GM18909 (cell line): ENCODE results near the gene SAMD4A.
A peak's percentile ranks its signal among the peaks of the same experiment; 100 is the strongest.

Source experiments
- ATAC-seq: cut with Tn5 transposase; IDR thresholded peaks from one replicate; pipeline ENCODE4 v1.9.1; 2021; ENCODE audit warnings: mild to moderate bottlenecking; ENCODE audit not compliant: unreplicated experiment, poor library complexity

The SAMD4A gene

GRCh38 chr14:54718046-54718445 is 151.1 kb downstream of the SAMD4A start:
- ATAC-seq = no peak

- no peak for ATAC-seq
Measured at GRCh38 chr14:54719406-54719805, 152.5 kb downstream of the SAMD4A start.

GRCh38 chr14:54722791-54723432 is 156.0 kb downstream of the SAMD4A start:
- no peak for ATAC-seq

GRCh38 chr14:54724123-54724522 is 157.2 kb downstream of the SAMD4A start:
- no peak for ATAC-seq

GRCh38 chr14:54724676-54725325 is 157.9 kb downstream of the SAMD4A start:
- ATAC-seq = no peak

GRCh38 chr14:54725998-54726397 is 159.1 kb downstream of the SAMD4A start:
- no peak for ATAC-seq

- no peak for ATAC-seq
Measured at GRCh38 chr14:54727929-54728328, 161.0 kb downstream of the SAMD4A start.

DNA sequence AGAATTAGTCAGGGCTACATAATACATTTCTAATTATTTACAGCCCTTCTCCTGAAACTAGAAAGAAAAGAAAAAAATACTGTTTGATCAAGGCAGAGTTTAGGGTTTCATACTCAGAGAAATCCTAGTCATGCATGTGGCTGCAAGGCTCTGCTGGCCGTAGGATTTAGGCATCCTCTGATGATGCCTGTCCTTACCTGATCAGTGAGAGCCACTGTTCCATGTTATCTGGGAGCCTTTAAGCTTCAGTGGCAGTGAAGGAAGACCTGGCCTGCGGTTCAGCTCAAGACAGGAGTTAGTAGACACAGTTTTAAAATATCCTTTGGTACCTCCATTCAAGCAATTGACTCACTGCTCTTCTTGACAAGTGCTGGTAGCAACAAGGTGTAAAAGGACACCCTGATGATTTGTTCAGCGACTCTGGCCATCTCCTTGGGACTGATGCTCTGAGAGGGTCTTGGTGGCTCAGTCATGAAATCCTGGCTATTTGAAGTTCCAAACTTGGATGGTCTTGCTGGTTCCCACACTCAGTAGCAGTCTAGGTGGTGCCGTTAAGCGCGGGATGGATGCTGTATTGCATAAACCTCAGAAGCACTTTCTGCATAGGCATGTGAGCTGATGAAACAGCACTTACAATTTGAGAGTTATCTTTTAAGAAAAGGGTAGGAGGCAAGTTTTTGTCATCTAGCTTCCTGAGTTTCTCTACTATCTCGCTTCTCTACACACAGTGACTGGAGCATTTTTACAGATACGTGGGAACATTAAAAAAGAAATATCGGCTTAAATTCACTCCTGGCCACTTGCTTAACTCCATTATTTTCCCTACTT is 162.0 kb downstream of the SAMD4A start:
- ATAC-seq = no peak

GRCh38 chr14:54730156-54730961 is 163.4 kb downstream of the SAMD4A start:
- peak; percentile 96 for ATAC-seq

GRCh38 chr14:54734966-54735365 is 168.0 kb downstream of the SAMD4A start:
- no peak for ATAC-seq

DNA sequence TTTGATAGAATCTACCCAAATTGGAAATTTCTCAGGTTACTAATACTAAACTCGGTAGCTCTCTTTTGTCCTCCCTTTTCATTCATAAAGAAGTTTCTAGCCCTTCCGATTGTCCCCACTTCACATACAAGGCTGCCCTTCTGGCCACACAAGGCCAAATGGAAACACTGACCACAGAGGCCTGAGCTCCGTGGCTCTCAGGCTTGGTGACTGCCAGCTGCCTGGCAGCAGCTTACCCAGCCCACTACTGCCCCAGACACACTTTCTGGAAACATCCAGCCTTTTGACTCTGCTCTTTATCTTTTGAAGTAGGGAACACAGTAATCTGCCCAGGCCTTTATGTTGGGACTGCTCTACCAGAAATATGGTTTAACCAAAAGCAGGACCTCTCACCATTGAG is 168.5 kb downstream of the SAMD4A start:
- no peak for ATAC-seq

DNA sequence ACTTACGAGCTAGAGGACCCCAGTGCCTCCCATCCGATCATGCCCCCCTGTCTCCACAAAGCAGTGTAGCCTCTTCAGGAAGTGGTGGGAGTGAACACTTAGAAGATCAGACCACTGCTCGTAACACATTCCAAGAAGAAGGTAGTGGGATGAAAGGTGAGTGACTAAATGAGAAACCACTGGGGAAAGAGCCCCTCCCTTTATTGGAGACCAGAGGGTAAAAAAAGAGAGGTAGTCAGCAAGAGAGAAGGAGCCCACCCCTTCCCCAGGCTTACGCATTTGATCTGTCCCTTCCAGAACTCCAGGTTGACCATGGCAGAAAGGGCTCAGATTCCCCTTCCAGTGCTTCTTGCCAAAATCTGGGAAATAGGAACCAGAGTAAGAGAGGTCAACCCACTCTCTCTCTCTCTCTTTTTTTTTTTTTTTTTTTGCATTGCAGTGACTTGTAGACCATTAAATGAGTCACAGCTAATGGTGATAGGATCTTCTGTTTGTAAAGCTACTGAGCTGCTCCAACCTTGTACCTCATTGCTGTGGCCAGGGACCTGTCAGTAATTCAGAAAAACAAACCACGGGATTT is 170.3 kb downstream of the SAMD4A start:
- no peak for ATAC-seq

DNA sequence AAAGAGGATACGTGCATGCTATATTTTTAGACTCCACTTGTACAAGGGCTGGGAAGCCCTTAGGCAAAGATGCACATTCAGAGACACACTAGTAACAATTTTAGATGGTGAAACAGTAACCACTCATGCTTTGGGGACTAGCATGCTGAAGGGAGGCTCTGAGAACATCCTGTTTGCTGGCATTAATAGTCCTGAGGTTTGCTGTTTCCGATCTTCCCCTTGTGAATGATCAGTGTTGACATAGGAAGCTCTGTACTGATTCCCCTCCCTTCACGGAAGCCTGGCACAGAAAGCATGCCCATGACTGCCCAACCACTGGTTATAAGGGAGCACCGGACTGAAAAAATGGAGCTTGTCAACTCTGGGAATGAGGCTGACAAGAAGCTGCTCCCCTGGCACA is 171.1 kb downstream of the SAMD4A start:
- no peak for ATAC-seq

GRCh38 chr14:54739514-54739913 is 172.6 kb downstream of the SAMD4A start:
- no peak for ATAC-seq

DNA sequence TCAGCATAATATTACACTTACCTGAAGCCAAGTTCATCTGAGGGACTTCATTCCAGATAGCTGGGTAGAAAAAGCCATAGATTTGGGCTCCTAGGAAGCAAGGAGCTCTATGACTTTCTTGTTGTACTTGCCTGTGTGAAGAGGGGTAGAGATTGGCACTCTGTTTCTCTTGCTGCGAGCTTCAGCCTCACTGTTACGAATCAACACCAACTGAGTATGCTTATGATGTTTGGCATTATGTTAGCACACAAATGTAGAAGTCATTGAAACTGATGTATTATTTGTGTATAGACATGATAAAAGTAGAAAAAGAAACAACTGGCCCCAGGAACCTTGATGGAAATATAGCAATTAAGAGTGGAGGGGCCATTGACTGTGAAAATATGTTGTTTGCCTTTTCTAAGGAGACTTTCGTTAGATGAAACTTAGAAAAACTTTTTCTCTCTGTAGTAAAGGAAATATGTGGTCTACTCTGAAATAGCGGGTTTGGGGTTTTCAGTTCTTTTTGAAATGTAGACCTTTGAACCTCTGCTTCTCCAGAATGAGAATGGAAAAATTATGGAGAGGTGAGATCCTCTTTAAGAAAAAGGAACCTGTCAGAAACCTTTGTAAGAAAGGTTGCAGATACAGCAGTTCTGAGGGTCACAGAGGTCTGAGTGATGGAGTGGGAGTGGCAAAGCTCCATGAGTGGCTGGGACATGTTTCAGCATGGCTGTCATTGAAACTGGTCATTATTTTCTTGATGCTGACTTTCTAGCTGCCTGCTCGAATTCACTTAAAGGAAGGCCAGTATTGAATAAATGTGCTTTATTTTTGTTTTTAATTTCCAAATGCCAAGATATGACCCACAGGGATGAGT is 175.8 kb downstream of the SAMD4A start:
- no peak for ATAC-seq

- no peak for ATAC-seq
Measured at GRCh38 chr14:54743382-54743781, 176.5 kb downstream of the SAMD4A start.

DNA sequence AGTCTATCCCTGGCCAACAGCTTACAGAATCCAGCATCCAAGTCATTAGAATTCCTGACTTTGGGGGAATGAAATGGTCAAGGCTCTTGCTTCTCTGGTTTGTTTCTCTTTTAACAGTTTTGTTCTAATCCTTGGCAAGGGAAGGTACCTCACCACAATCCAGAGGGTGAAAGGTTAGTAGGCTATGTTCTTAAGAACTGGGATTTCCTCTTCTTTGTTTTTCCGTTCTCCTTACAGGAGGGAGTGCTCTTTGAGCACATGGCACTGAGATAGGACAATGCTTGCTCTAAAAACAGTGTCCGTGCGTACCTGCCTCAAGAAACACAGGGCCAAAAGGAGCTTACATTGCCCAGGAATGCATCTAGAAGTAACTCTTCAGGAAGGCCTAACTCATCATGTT is 179.1 kb downstream of the SAMD4A start:
- no peak for ATAC-seq

GRCh38 chr14:54747616-54748015 is 180.7 kb downstream of the SAMD4A start:
- no peak for ATAC-seq

DNA sequence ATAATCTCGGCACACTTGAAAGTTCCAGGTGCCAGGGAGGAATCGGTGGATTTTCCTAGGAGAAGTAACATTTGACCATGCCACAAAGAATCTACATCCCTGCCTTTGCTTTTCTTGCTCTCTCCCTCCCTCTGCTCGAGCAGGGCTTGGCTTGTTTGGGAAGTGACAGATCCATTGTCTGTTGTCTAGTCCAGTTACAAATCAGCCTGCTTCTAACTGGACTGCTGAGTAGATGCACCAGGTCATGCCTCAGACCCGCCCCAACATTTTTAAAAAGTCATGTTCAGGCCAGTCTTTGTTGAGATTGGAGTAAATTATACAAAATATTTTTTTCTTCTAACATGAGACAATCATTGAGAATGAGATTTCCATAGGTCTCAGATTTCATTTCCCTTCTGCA is 182.3 kb downstream of the SAMD4A start:
- no peak for ATAC-seq
